HepG2 (cell line): ENCODE data around the gene TRIM25. TPM values are rescaled to one million over a fixed set of nuclear protein-coding genes. Genes with fewer than 3 reads are reported as not detected.

ENCODE experiments used
- ARHGAP35 ChIP-seq: sonication (generic); formaldehyde crosslinking; IDR thresholded peaks from 2 replicates; pipeline ENCODE4 v1.9.0; 2022; ENCODE audit warnings: mild to moderate bottlenecking, inconsistent platforms, moderate library complexity, missing genetic modification reagents, borderline replicate concordance
- ATF1 ChIP-seq: IDR thresholded peaks from 2 replicates; pipeline ENCODE4 v1.6.1; 2016; ENCODE audit warnings: mild to moderate bottlenecking, control low read depth
- CSRNP2 ChIP-seq: sonication (generic); formaldehyde crosslinking; conservative IDR thresholded peaks from 2 replicates; pipeline ENCODE4 v1.8.0; 2022; ENCODE audit warnings: low read depth, missing genetic modification reagents
- DMTF1 ChIP-seq: sonication (generic); formaldehyde crosslinking; IDR thresholded peaks from 2 replicates; pipeline ENCODE4 v1.4.0; 2020; ENCODE audit warnings: mild to moderate bottlenecking, missing genetic modification reagents
- GTF3A ChIP-seq: sonication (generic); formaldehyde crosslinking; conservative IDR thresholded peaks from 2 replicates; pipeline ENCODE4 v1.4.0; 2020; ENCODE audit warnings: mild to moderate bottlenecking, missing genetic modification reagents
- HNRNPLL ChIP-seq: fragments of 200-400 bp; formaldehyde crosslinking; IDR thresholded peaks from 2 replicates; pipeline ENCODE4 v1.6.1; 2017; ENCODE audit warnings: mild to moderate bottlenecking, low read depth, low read length; ENCODE audit not compliant: poor library complexity, severe bottlenecking
- KLF11 ChIP-seq: IDR thresholded peaks from 2 replicates; pipeline ENCODE4 v1.6.1; 2016; ENCODE audit warnings: missing compliant biosample characterization
- LRRFIP1 ChIP-seq: sonication (generic); formaldehyde crosslinking; conservative IDR thresholded peaks from 2 replicates; pipeline ENCODE4 v1.4.0; 2020; ENCODE audit warnings: missing genetic modification reagents
- MED13 ChIP-seq: sonication (generic); formaldehyde crosslinking; IDR thresholded peaks from 2 replicates; pipeline ENCODE4 v1.5.0; 2020; ENCODE audit warnings: missing genetic modification reagents
- NFATC3 ChIP-seq: sonication (generic); formaldehyde crosslinking; IDR thresholded peaks from 2 replicates; pipeline ENCODE4 v1.5.1; 2020; ENCODE audit warnings: mild to moderate bottlenecking, missing genetic modification reagents
- PREB ChIP-seq: sonication (generic); formaldehyde crosslinking; IDR thresholded peaks from 2 replicates; pipeline ENCODE4 v1.4.0; 2020; ENCODE audit warnings: missing genetic modification reagents
- RNF219 ChIP-seq: sonication (generic); formaldehyde crosslinking; IDR thresholded peaks from 2 replicates; pipeline ENCODE4 v1.5.0; 2020; ENCODE audit warnings: mild to moderate bottlenecking, missing genetic modification reagents
- ZBTB2 ChIP-seq: sonication (generic); formaldehyde crosslinking; IDR thresholded peaks from 2 replicates; pipeline ENCODE4 v1.8.0; 2022; ENCODE audit warnings: low read depth, missing genetic modification reagents
- ZNF224 ChIP-seq: sonication (generic); formaldehyde crosslinking; IDR thresholded peaks from 2 replicates; pipeline ENCODE4 v1.5.0; 2020; ENCODE audit warnings: mild to moderate bottlenecking, missing genetic modification reagents
- ZNF234 ChIP-seq: sonication (generic); formaldehyde crosslinking; conservative IDR thresholded peaks from 2 replicates; pipeline ENCODE4 v1.5.1; 2020; ENCODE audit warnings: mild to moderate bottlenecking, missing genetic modification reagents
- ZNF329 ChIP-seq: sonication (generic); formaldehyde crosslinking; IDR thresholded peaks from 2 replicates; pipeline ENCODE4 v1.9.0; 2021; ENCODE audit warnings: low read depth, mild to moderate bottlenecking, missing genetic modification reagents
- ZNF44 ChIP-seq: sonication (generic); formaldehyde crosslinking; IDR thresholded peaks from 2 replicates; pipeline ENCODE4 v1.5.1; 2020; ENCODE audit warnings: mild to moderate bottlenecking, missing genetic modification reagents
- ZNF484 ChIP-seq: sonication (generic); formaldehyde crosslinking; IDR thresholded peaks from 2 replicates; pipeline ENCODE4 v1.5.1; 2020; ENCODE audit warnings: mild to moderate bottlenecking, low read depth, missing genetic modification reagents, borderline replicate concordance
- ZSCAN29 ChIP-seq: sonication (generic); formaldehyde crosslinking; conservative IDR thresholded peaks from 2 replicates; pipeline ENCODE4 v1.4.0; 2020; ENCODE audit warnings: mild to moderate bottlenecking, missing genetic modification reagents
- polyA plus RNA-seq, 8 experiments: library from polyadenylated mRNA; depleted of rRNA in 3 of 8; stranded (reverse) in 7 of 8; unstranded in 1 of 8; fragments of >200 nt; fragmentation: Illumina TruSeq in 4 of 8; extraction: Trizol in 4 of 8; gene quantifications; 2 replicates each; pipeline versions ENCODE4 v1.2.1 to v1.2.3, GENCODE V29; 2011 to 2016; ENCODE audit warnings: low read depth in 4 of 8, missing spikeins in 1 of 8, mixed read lengths in 1 of 8; ENCODE audit not compliant: insufficient read depth in 1 of 8
- total RNA-seq, 5 experiments: library from RNA; depleted of rRNA; stranded (reverse); fragments of >200 nt; fragmentation: Illumina TruSeq; extraction: Trizol; gene quantifications; 2 replicates each; pipeline ENCODE4 v1.2.3, GENCODE V29; 2016; ENCODE audit warnings: low read depth in 1 of 5

TRIM25 gene
- total and polyA plus RNA-seq, 2 of the 13 experiments (the other 11 are each of a cell fraction or from before 2014, with no cell fraction given) = 30.8 to 42.2 TPM

GRCh38 chr17:56913353-56913866 lies 439 bp downstream of the TRIM25 start (continued):
- TF ChIP-seq RNF219 (no peak), ZNF484 (CRISPR knock-in tag) (no peak), LRRFIP1 (CRISPR knock-in tag) (no peak), ARHGAP35 (CRISPR knock-in tag) (no peak), ZBTB2 (CRISPR knock-in tag) (no peak; the same call in 1 of the 2 replicates), MED13 (no peak; the same call in 1 of the 2 replicates), KLF11 (no peak), HNRNPLL (no peak), ZNF44 (no peak), ZNF224 (no peak; the same call in 1 of the 2 replicates), ZNF329 (CRISPR knock-in tag) (no peak), PREB (CRISPR knock-in tag) (peak; percentile 92; the same call in 1 of the 2 replicates), CSRNP2 (no peak), ATF1 (CRISPR knock-in tag) (no peak), ZNF234 (CRISPR knock-in tag) (no peak), NFATC3 (CRISPR knock-in tag) (no peak), ZSCAN29 (no peak), DMTF1 (no peak), GTF3A (CRISPR knock-in tag) (no peak)
